IMR-90 (cell line): ENCODE measurements around the gene PDE6H. TPM values are rescaled to one million over a fixed set of nuclear protein-coding genes. Genes with fewer than 3 reads are reported as not detected.

ENCODE experiments used
- ATAC-seq: fragments of 200-7000 bp; cut with Tn5 transposase; 2 replicates; pipeline ENCODE4 v1.9.1; 2020; ENCODE audit warnings: low read depth, mild to moderate bottlenecking, moderate library complexity
- BruUV-seq: library from RNA; stranded (reverse); fragments of 400-500 nt; replicated peaks from 2 replicates; lab custom pipeline; 2021; lab: Mats Ljungman, UMichigan
- CTCF ChIA-PET: fragments of 300-600 bp; formaldehyde crosslinking; extraction: SDS; loops from one replicate; lab custom pipeline; 2021; ENCODE audit warnings: antibody characterized with exemption; lab: Yijun Ruan, JAX
- POLR2A ChIA-PET: fragments of 300-600 bp; sonication (Branson Sonifier 250); formaldehyde crosslinking; loops from one replicate; lab custom pipeline; 2022; ENCODE audit warnings: antibody characterized with exemption; ENCODE audit not compliant: unreplicated experiment; lab: Charles Lee
- DNase-seq: peaks from one replicate; pipeline ENCODE4 v3.0.0; 2013
- H2AFZ ChIP-seq: replicated peaks from 2 replicates; pipeline ENCODE3; 2013; ENCODE audit warnings: low read length, mild to moderate bottlenecking; ENCODE audit not compliant: poor library complexity
- H2AK5ac ChIP-seq: 2 replicates; pipeline ENCODE4 v1.6.1; 2013; ENCODE audit warnings: low read depth, low read length, inconsistent platforms
- H2AK9ac ChIP-seq: replicated peaks from 2 replicates; pipeline ENCODE3; 2013; ENCODE audit warnings: mild to moderate bottlenecking, low read depth, low read length, moderate library complexity; ENCODE audit not compliant: poor library complexity
- H2BK120ac ChIP-seq: 2 replicates; pipeline ENCODE4 v1.6.1; 2013; ENCODE audit warnings: low read depth, low read length, inconsistent platforms
- H2BK15ac ChIP-seq: 3 replicates; pipeline ENCODE4 v1.6.1; 2013; ENCODE audit warnings: low read depth, low read length, inconsistent platforms
- H2BK20ac ChIP-seq: 2 replicates; pipeline ENCODE4 v1.6.1; 2013; ENCODE audit warnings: low read depth, mild to moderate bottlenecking, inconsistent platforms, low read length, moderate library complexity
- H2BK5ac ChIP-seq: 2 replicates; pipeline ENCODE4 v1.6.1; 2013; ENCODE audit warnings: mild to moderate bottlenecking, low read depth, low read length, inconsistent platforms; ENCODE audit not compliant: poor library complexity, severe bottlenecking
- H3K14ac ChIP-seq: replicated peaks from 2 replicates; pipeline ENCODE4 v1.6.1; 2013; ENCODE audit warnings: low read depth, low read length, inconsistent platforms
- H3K18ac ChIP-seq: 2 replicates; pipeline ENCODE4 v1.6.1; 2013; ENCODE audit warnings: low read depth, low read length, control low read depth
- H3K23ac ChIP-seq: 2 replicates; pipeline ENCODE4 v1.6.1; 2013; ENCODE audit warnings: low read depth, low read length, inconsistent platforms
- H3K27ac ChIP-seq: 2 replicates; pipeline ENCODE4 v1.5.1; 2013; ENCODE audit warnings: mild to moderate bottlenecking, control low read depth, low read length; ENCODE audit not compliant: insufficient read depth
- H3K27me3 ChIP-seq: 2 replicates; pipeline ENCODE4 v1.6.1; 2013; ENCODE audit warnings: low read length; ENCODE audit not compliant: control insufficient read depth, insufficient read depth
- H3K36me3 ChIP-seq: 2 replicates; pipeline ENCODE4 v1.6.1; 2013; ENCODE audit warnings: low read length, mixed read lengths; ENCODE audit not compliant: control insufficient read depth, insufficient read depth
- H3K4ac ChIP-seq: 2 replicates; pipeline ENCODE4 v1.6.1; 2013; ENCODE audit warnings: low read depth, low read length, inconsistent platforms
- H3K4me1 ChIP-seq: 2 replicates; pipeline ENCODE4 v1.6.1; 2013; ENCODE audit warnings: low read length, mixed read lengths; ENCODE audit not compliant: control insufficient read depth, insufficient read depth
- H3K4me2 ChIP-seq: 2 replicates; pipeline ENCODE4 v1.6.1; 2013; ENCODE audit warnings: low read depth, mild to moderate bottlenecking, control low read depth, low read length, moderate library complexity
- H3K4me3 ChIP-seq: 2 replicates; pipeline ENCODE4 v1.5.1; 2013; ENCODE audit warnings: low read depth, mild to moderate bottlenecking, control low read depth, low read length, moderate library complexity; ENCODE audit not compliant: insufficient read depth
- H3K56ac ChIP-seq: 2 replicates; pipeline ENCODE4 v1.6.1; 2013; ENCODE audit warnings: low read length, inconsistent platforms; ENCODE audit not compliant: insufficient read depth; ENCODE audit errors: extremely low read depth
- H3K79me1 ChIP-seq, 2 experiments: 2 replicates each; pipeline ENCODE4 v1.6.1; 2013; ENCODE audit warnings: low read length in 2 of 2, inconsistent platforms in 1 of 2, low read depth in 1 of 2
- H3K9ac ChIP-seq: 2 replicates; pipeline ENCODE4 v1.6.1; 2013; ENCODE audit warnings: low read depth, low read length, control low read depth
- H3K9me1 ChIP-seq: 2 replicates; pipeline ENCODE4 v1.6.1; 2013; ENCODE audit warnings: low read length, inconsistent platforms; ENCODE audit not compliant: insufficient read depth
- H3K9me3 ChIP-seq: 2 replicates; pipeline ENCODE4 v1.6.1; 2013; ENCODE audit warnings: low read length; ENCODE audit not compliant: control insufficient read depth, insufficient read depth
- H4K20me1 ChIP-seq: 2 replicates; pipeline ENCODE4 v1.6.1; 2013; ENCODE audit warnings: low read length, inconsistent platforms; ENCODE audit not compliant: insufficient read depth
- H4K5ac ChIP-seq: 2 replicates; pipeline ENCODE4 v1.6.1; 2013; ENCODE audit warnings: mild to moderate bottlenecking, low read depth, low read length, control low read depth
- H4K8ac ChIP-seq, 2 experiments: 2 replicates each; pipeline ENCODE4 v1.6.1; 2013; ENCODE audit warnings: low read depth in 2 of 2, low read length in 2 of 2, control low read depth in 1 of 2, inconsistent platforms in 1 of 2
- H4K91ac ChIP-seq: 2 replicates; pipeline ENCODE4 v1.6.1; 2013; ENCODE audit warnings: low read depth, low read length, inconsistent platforms; ENCODE audit not compliant: insufficient read depth
- BHLHE40 ChIP-seq: fragments of 150-350 bp; IDR thresholded peaks from 2 replicates; pipeline ENCODE4 v1.6.1; 2016; ENCODE audit warnings: mild to moderate bottlenecking, low read depth, low read length
- CHD1 ChIP-seq: IDR thresholded peaks from 2 replicates; pipeline ENCODE4 v1.6.1; 2012; ENCODE audit warnings: low read depth, low read length, improper control_type of control experiment
- FOS ChIP-seq: fragments of 150-350 bp; IDR thresholded peaks from 2 replicates; pipeline ENCODE4 v1.6.1; 2016; ENCODE audit warnings: low read depth, low read length
- MAFK ChIP-seq: IDR thresholded peaks from 2 replicates; pipeline ENCODE4 v1.6.1; 2012; ENCODE audit warnings: low read depth, low read length, improper control_type of control experiment
- MAZ ChIP-seq: IDR thresholded peaks from 2 replicates; pipeline ENCODE4 v1.6.1; 2012; ENCODE audit warnings: low read depth, mild to moderate bottlenecking, low read length, improper control_type of control experiment, moderate library complexity, borderline replicate concordance
- MXI1 ChIP-seq: IDR thresholded peaks from 2 replicates; pipeline ENCODE4 v1.6.1; 2012; ENCODE audit warnings: low read depth, mild to moderate bottlenecking, low read length, moderate library complexity, borderline replicate concordance
- NFE2L2 ChIP-seq: fragments of 150-350 bp; IDR thresholded peaks from 2 replicates; pipeline ENCODE4 v1.6.1; 2016; ENCODE audit warnings: low read depth, mild to moderate bottlenecking, low read length
- POLR2A ChIP-seq: IDR thresholded peaks from 2 replicates; pipeline ENCODE4 v1.6.1; 2012; ENCODE audit warnings: mild to moderate bottlenecking, low read depth, low read length
- RAD21 ChIP-seq: IDR thresholded peaks from 2 replicates; pipeline ENCODE4 v1.6.1; 2012; ENCODE audit warnings: low read length, improper control_type of control experiment
- RCOR1 ChIP-seq: IDR thresholded peaks from 2 replicates; pipeline ENCODE4 v1.6.1; 2012; ENCODE audit warnings: mild to moderate bottlenecking, low read length, improper control_type of control experiment; ENCODE audit not compliant: insufficient replicate concordance
- RFX5 ChIP-seq: IDR thresholded peaks from 2 replicates; pipeline ENCODE4 v1.8.0; 2012; ENCODE audit warnings: low read depth, mild to moderate bottlenecking, low read length, moderate library complexity
- SMC3 ChIP-seq: fragments of 150-350 bp; IDR thresholded peaks from 2 replicates; pipeline ENCODE4 v1.6.1; 2016; ENCODE audit warnings: low read depth, mild to moderate bottlenecking, antibody characterized with exemption, low read length, moderate library complexity
- WGBS, 2 experiments: methylation state at CpG; one replicate each; pipeline versions ENCODE4 v1.1.5 to v1.1.7; 2013; ENCODE audit warnings: missing lambda C conversion rate in 2 of 2; ENCODE audit not compliant: insufficient read length in 1 of 2; ENCODE audit errors: extremely low coverage in 2 of 2; 5-methylcytosine and 5-hydroxymethylcytosine counted together
- dilution Hi-C: fragments of 300-500 bp; cut with HindIII; formaldehyde crosslinking; loops from one replicate; pipeline ENCODE4 v1.14.3; 2018; ENCODE audit warnings: low sequenced_read_pairs; ENCODE audit not compliant: unreplicated experiment
- in situ Hi-C: fragments of 300-500 bp; cut with MboI; formaldehyde crosslinking; loops from 3 replicates; pipeline ENCODE4 v1.14.3; 2019; ENCODE audit warnings: low sequenced_read_pairs, inconsistent platforms, mixed read lengths
- intact Hi-C: fragments of 100-400 bp; cut with micrococcal nuclease; formaldehyde crosslinking; loops from 2 replicates; pipeline ENCODE4 v1.10.0; 2022
- polyA plus RNA-seq, 3 experiments: library from polyadenylated mRNA; depleted of rRNA; stranded (reverse); fragments of >200 nt; gene quantifications; 2 replicates each; pipeline ENCODE4 v1.2.3, GENCODE V29; 2012; ENCODE audit warnings: low replicate concordance in 1 of 3
- total RNA-seq: library from RNA; depleted of rRNA; stranded (reverse); fragments of >200 nt; gene quantifications from 2 replicates; pipeline ENCODE4 v1.2.3, GENCODE V29; 2012
- TF ChIP-seq, protein P1 (sequence below): fragments of 150-350 bp; IDR thresholded peaks from 2 replicates; pipeline ENCODE4 v1.6.1; 2017; ENCODE audit warnings: mild to moderate bottlenecking, antibody characterized with exemption, low read length, low read depth
- TF ChIP-seq, protein P2 (sequence below): fragments of 150-350 bp; IDR thresholded peaks from 2 replicates; pipeline ENCODE4 v1.6.1; 2016; ENCODE audit warnings: low read depth, mild to moderate bottlenecking, low read length, moderate library complexity, borderline replicate concordance
- TF ChIP-seq, protein P3 (sequence below): conservative IDR thresholded peaks from 2 replicates; pipeline ENCODE4 v1.5.1; 2012; ENCODE audit warnings: mild to moderate bottlenecking, low read depth, low read length, improper control_type of control experiment

Gene PDE6H
- total and polyA plus RNA-seq, 2 of the 4 experiments (the other 2 are of a cell fraction): not detected

GRCh38 chr12:14970473-14970872 is 2.4 kb upstream of the PDE6H start:
- in situ Hi-C loops (no loop called here), dilution Hi-C loops (no loop called here), intact Hi-C loops (no loop called here)
- no peak overlapping the region for H3K9ac ChIP-seq
- WGBS, 2 experiments: no CpG with 5 or more reads among the region's 4 CpGs
- no peaks in the 10 kb centered on the region for H3K36me3 ChIP-seq
- H3K4me1 ChIP-seq: no peaks in the 10 kb centered on the region; the same call in 1 of the 2 replicates
- ATAC-seq (peak; percentile 60; the same call in 1 of the 2 replicates), DNase-seq (peak; percentile 44)
- H3K9me3 ChIP-seq: no peaks in the 10 kb centered on the region
- TF ChIP-seq RCOR1 (no peak), BHLHE40 (no peak), FOS (no peak), MAFK (peak; percentile 50), NFE2L2 (peak; percentile 87), CHD1 (no peak), MXI1 (no peak), MAZ (no peak), RAD21 (no peak), RFX5 (no peak), POLR2A (no peak), SMC3 (no peak)
- TF ChIP-seq, protein P1, sequence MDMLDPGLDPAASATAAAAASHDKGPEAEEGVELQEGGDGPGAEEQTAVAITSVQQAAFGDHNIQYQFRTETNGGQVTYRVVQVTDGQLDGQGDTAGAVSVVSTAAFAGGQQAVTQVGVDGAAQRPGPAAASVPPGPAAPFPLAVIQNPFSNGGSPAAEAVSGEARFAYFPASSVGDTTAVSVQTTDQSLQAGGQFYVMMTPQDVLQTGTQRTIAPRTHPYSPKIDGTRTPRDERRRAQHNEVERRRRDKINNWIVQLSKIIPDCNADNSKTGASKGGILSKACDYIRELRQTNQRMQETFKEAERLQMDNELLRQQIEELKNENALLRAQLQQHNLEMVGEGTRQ: no peak
- TF ChIP-seq, protein P2, sequence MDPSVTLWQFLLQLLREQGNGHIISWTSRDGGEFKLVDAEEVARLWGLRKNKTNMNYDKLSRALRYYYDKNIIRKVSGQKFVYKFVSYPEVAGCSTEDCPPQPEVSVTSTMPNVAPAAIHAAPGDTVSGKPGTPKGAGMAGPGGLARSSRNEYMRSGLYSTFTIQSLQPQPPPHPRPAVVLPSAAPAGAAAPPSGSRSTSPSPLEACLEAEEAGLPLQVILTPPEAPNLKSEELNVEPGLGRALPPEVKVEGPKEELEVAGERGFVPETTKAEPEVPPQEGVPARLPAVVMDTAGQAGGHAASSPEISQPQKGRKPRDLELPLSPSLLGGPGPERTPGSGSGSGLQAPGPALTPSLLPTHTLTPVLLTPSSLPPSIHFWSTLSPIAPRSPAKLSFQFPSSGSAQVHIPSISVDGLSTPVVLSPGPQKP: no peak
- TF ChIP-seq, protein P3, sequence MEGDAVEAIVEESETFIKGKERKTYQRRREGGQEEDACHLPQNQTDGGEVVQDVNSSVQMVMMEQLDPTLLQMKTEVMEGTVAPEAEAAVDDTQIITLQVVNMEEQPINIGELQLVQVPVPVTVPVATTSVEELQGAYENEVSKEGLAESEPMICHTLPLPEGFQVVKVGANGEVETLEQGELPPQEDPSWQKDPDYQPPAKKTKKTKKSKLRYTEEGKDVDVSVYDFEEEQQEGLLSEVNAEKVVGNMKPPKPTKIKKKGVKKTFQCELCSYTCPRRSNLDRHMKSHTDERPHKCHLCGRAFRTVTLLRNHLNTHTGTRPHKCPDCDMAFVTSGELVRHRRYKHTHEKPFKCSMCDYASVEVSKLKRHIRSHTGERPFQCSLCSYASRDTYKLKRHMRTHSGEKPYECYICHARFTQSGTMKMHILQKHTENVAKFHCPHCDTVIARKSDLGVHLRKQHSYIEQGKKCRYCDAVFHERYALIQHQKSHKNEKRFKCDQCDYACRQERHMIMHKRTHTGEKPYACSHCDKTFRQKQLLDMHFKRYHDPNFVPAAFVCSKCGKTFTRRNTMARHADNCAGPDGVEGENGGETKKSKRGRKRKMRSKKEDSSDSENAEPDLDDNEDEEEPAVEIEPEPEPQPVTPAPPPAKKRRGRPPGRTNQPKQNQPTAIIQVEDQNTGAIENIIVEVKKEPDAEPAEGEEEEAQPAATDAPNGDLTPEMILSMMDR: no peak
- H4K5ac ChIP-seq: no peak overlapping the region; the same call in 1 of the 2 replicates
- H2AK5ac ChIP-seq: no peak overlapping the region
- no peaks in the 10 kb centered on the region for H3K79me1 ChIP-seq
- no peaks in the 10 kb centered on the region for H4K20me1 ChIP-seq
- no peak overlapping the region for H2AK9ac ChIP-seq
- H3K56ac ChIP-seq: no peak overlapping the region
- no peak overlapping the region for H2BK15ac ChIP-seq
- no peaks in the 10 kb centered on the region for H3K9me1 ChIP-seq
- peak overlapping the region; percentile 46; the same call in 1 of the 2 replicates for H2BK20ac ChIP-seq
- H3K4me2 ChIP-seq: no peak overlapping the region
- no peak overlapping the region for H3K27ac ChIP-seq
- H2BK5ac ChIP-seq: no peak overlapping the region
- H2AFZ ChIP-seq: peak overlapping the region; percentile 60
- 0 out of 2 replicates have a peak overlapping the region, but pooled peaks have one; percentile 12 for H3K14ac ChIP-seq
- peak overlapping the region in 1 of 2 experiments; percentile 68; a peak in 2 of 4 replicates for H4K8ac ChIP-seq
- no peak overlapping the region; the same call in 1 of the 2 replicates for H3K18ac ChIP-seq
- no peak overlapping the region for H3K4ac ChIP-seq
- H2BK120ac ChIP-seq: peak overlapping the region; percentile 60
- no peak overlapping the region for H4K91ac ChIP-seq
- no peak overlapping the region for H3K23ac ChIP-seq
- BruUV-seq: no TSS peak
- CTCF ChIA-PET: no interaction called here
- H3K27me3 ChIP-seq: no peaks in the 10 kb centered on the region
- POLR2A ChIA-PET: no interaction called here
- H3K4me3 ChIP-seq: no peak overlapping the region
